SU-DHL-6 (cell line): ENCODE measurements around the gene EPHB4.

ENCODE experiments used
- H2AFZ ChIP-seq: fragments of 200-600 bp; sonication (generic); 2 replicates; pipeline ENCODE4 v1.6.1; 2014; ENCODE audit warnings: low read depth, mild to moderate bottlenecking, moderate library complexity, mixed read lengths, antibody characterized with exemption, low read length; ENCODE audit not compliant: severe bottlenecking
- H3F3A ChIP-seq: fragments of 200-600 bp; shearing (Covaris generic); 2 replicates; pipeline ENCODE4 v1.6.0; 2016; ENCODE audit warnings: antibody characterized with exemption, mild to moderate bottlenecking; ENCODE audit not compliant: insufficient read depth
- H3K27ac ChIP-seq: fragments of 200-600 bp; sonication (generic); 2 replicates; pipeline ENCODE4 v1.5.1; 2016; ENCODE audit warnings: low read depth, mild to moderate bottlenecking, low read length, moderate library complexity, mixed read lengths
- H3K27me3 ChIP-seq: fragments of 200-600 bp; sonication (generic), shearing (Covaris generic); 2 replicates; pipeline ENCODE4 v1.6.0; 2014; ENCODE audit warnings: mild to moderate bottlenecking, low read length
- H3K36me3 ChIP-seq: fragments of 200-600 bp; sonication (generic); 2 replicates; pipeline ENCODE4 v1.6.1; 2014; ENCODE audit warnings: mild to moderate bottlenecking, low read length, mixed read lengths
- H3K4me2 ChIP-seq: fragments of 300-600, 200-600 bp; shearing (Covaris generic), sonication (generic); 2 replicates; pipeline ENCODE4 v1.6.0; 2014; ENCODE audit warnings: low read length, low read depth, mild to moderate bottlenecking; ENCODE audit not compliant: poor library complexity, severe bottlenecking
- H3K4me3 ChIP-seq: fragments of 200-600 bp; sonication (generic); 2 replicates; pipeline ENCODE4 v1.5.1; 2014; ENCODE audit warnings: antibody characterized with exemption, low read length, mild to moderate bottlenecking, mixed read lengths; ENCODE audit not compliant: insufficient read depth, poor library complexity, severe bottlenecking
- H3K79me2 ChIP-seq: fragments of 200-600 bp; sonication (generic); 2 replicates; pipeline ENCODE4 v1.6.1; 2014; ENCODE audit warnings: mild to moderate bottlenecking, low read length, moderate library complexity; ENCODE audit not compliant: insufficient read depth
- H3K9ac ChIP-seq: fragments of 200-600 bp; sonication (generic); 2 replicates; pipeline ENCODE4 v1.7.0; 2014; ENCODE audit warnings: mild to moderate bottlenecking, low read length
- H3K9me2 ChIP-seq: fragments of 200-600 bp; sonication (generic); replicated peaks from 2 replicates; pipeline ENCODE4 v1.6.1; 2014; ENCODE audit warnings: low read length; ENCODE audit not compliant: insufficient read depth
- H3K9me3 ChIP-seq: fragments of 200-600 bp; sonication (generic); 2 replicates; pipeline ENCODE4 v1.6.1; 2014; ENCODE audit warnings: low read length, mixed read lengths; ENCODE audit not compliant: insufficient read depth
- H4K20me1 ChIP-seq: fragments of 200-600 bp; sonication (generic); 2 replicates; pipeline ENCODE4 v1.6.1; 2014; ENCODE audit warnings: low read depth, mild to moderate bottlenecking, antibody characterized with exemption, low read length, moderate library complexity, mixed read lengths
- CTCF ChIP-seq: fragments of 200-600 bp; sonication (generic); IDR thresholded peaks from one replicate; pipeline ENCODE4 v1.5.1; 2017; ENCODE audit warnings: antibody characterized with exemption, mild to moderate bottlenecking, low read length, moderate library complexity; ENCODE audit not compliant: insufficient read depth, poor library complexity, severe bottlenecking
- EZH2phosphoT487 ChIP-seq: fragments of 200-600 bp; sonication (generic), shearing (Covaris generic); conservative IDR thresholded peaks from 2 replicates; pipeline ENCODE4 v1.6.1; 2018; ENCODE audit warnings: mild to moderate bottlenecking, antibody characterized with exemption, low read length, moderate library complexity, mixed read lengths

Gene EPHB4

GRCh38 chr7:100753750-100754149 lies 73.6 kb downstream of the EPHB4 start:
- TF ChIP-seq CTCF, result no peak
- no peak for TF ChIP-seq EZH2phosphoT487
- Histone ChIP-seq H3F3A (no peaks in the 10 kb centered on the region), H3K27me3 (no peaks in the 10 kb centered on the region), H3K36me3 (no peaks in the 10 kb centered on the region), H4K20me1 (no peaks in the 10 kb centered on the region), H3K9me2 (no peaks in the 10 kb centered on the region), H3K79me2 (no peaks in the 10 kb centered on the region), H3K9ac (no peak overlapping the region), H3K9me3 (no peaks in the 10 kb centered on the region), H3K27ac (no peak overlapping the region), H3K4me2 (no peak overlapping the region), H2AFZ (no peak overlapping the region), H3K4me3 (no peak overlapping the region)

GRCh38 chr7:100752994-100753393 lies 74.3 kb downstream of the EPHB4 start:
- H3K9me2 ChIP-seq, result no peaks in the 10 kb centered on the region
- H3K9ac ChIP-seq, result no peak overlapping the region
- H2AFZ ChIP-seq, result no peak overlapping the region
- H3K27ac ChIP-seq, result no peak overlapping the region
- H3K9me3 ChIP-seq, result no peaks in the 10 kb centered on the region
- no peaks in the 10 kb centered on the region for H4K20me1 ChIP-seq
- no peaks in the 10 kb centered on the region for H3K36me3 ChIP-seq
- H3K27me3 ChIP-seq, result no peaks in the 10 kb centered on the region
- no peaks in the 10 kb centered on the region for H3K79me2 ChIP-seq
- no peak overlapping the region for H3K4me2 ChIP-seq
- TF ChIP-seq EZH2phosphoT487, result no peak
- TF ChIP-seq CTCF, result no peak
- no peaks in the 10 kb centered on the region for H3F3A ChIP-seq
- H3K4me3 ChIP-seq, result no peak overlapping the region
